T-helper 1 cell treated with Interleukin-12 subunit alpha and Interleukin-12 subunit beta and Interleukin-4 antibody, amounts not matched to agents 30 μg/mL and 1 μg/mL, for 36 hours (primary cell): ENCODE data around the gene SCARF2.
"Not testable (repeated sequence)": the region's sequence is repeated elsewhere in the genome, so short reads cannot be mapped to it uniquely, and the experiment has no call there.

Experiments
- H3K27ac Mint-ChIP-seq: one replicate; pipeline ENCODE4 v1.8.0; 2021; ENCODE audit warnings: mild to moderate bottlenecking, mixed read lengths
- H3K27me3 Mint-ChIP-seq: one replicate; pipeline ENCODE4 v1.8.0; 2021; ENCODE audit warnings: low read depth, mixed read lengths
- H3K36me3 Mint-ChIP-seq: one replicate; pipeline ENCODE4 v1.8.0; 2021; ENCODE audit warnings: low read depth, mixed read lengths
- H3K4me1 Mint-ChIP-seq: one replicate; pipeline ENCODE4 v1.8.0; 2021; ENCODE audit warnings: low read depth, mixed read lengths
- H3K4me3 Mint-ChIP-seq: one replicate; pipeline ENCODE4 v1.8.0; 2021; ENCODE audit warnings: mild to moderate bottlenecking, moderate library complexity, mixed read lengths
- H3K9me3 Mint-ChIP-seq: one replicate; pipeline ENCODE4 v1.8.0; 2021; ENCODE audit warnings: mixed read lengths

Gene SCARF2

GRCh38 chr22:20376983-20377382 is 60.6 kb downstream of the SCARF2 start:
- H3K4me3 Mint-ChIP-seq, H3K4me1 Mint-ChIP-seq, H3K9me3 Mint-ChIP-seq, H3K36me3 Mint-ChIP-seq, H3K27me3 Mint-ChIP-seq, H3K27ac Mint-ChIP-seq: not testable (repeated sequence)

- H3K36me3 Mint-ChIP-seq, H3K4me3 Mint-ChIP-seq, H3K27me3 Mint-ChIP-seq, H3K4me1 Mint-ChIP-seq, H3K9me3 Mint-ChIP-seq, H3K27ac Mint-ChIP-seq: not testable (repeated sequence)
Measured at GRCh38 chr22:20376281-20376680, 61.3 kb downstream of the SCARF2 start.
